ENCODE results near the gene BAZ2B.

DNA sequence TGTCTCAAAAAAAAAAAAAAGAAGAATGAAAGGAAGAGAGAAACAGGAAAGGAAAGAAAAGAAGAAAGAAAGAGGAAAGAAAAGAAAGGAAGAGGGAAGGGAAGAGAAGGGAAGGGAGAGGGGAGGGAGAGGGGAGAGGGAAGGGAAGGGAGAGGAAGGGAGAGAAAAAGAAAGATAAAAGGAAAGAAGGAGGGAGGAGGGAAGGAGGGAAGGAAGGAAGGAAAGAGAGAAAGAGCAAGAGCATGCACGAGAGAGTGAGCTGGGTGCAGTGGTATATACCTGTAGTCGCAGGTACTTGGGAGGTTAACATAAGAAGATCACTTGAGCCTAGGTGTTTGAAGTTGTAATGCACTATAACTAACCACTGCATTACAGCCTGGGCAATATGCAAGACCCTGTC lies 6.6 kb upstream of the BAZ2B start:
- TF ChIP-seq, protein P1, sequence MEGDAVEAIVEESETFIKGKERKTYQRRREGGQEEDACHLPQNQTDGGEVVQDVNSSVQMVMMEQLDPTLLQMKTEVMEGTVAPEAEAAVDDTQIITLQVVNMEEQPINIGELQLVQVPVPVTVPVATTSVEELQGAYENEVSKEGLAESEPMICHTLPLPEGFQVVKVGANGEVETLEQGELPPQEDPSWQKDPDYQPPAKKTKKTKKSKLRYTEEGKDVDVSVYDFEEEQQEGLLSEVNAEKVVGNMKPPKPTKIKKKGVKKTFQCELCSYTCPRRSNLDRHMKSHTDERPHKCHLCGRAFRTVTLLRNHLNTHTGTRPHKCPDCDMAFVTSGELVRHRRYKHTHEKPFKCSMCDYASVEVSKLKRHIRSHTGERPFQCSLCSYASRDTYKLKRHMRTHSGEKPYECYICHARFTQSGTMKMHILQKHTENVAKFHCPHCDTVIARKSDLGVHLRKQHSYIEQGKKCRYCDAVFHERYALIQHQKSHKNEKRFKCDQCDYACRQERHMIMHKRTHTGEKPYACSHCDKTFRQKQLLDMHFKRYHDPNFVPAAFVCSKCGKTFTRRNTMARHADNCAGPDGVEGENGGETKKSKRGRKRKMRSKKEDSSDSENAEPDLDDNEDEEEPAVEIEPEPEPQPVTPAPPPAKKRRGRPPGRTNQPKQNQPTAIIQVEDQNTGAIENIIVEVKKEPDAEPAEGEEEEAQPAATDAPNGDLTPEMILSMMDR (IDR thresholded peaks at IDR 0.05; ENCODE audit: insufficient read depth, low read length, poor library complexity, severe bottlenecking) = no peak
- no peak for TF ChIP-seq EZH2phosphoT487 (conservative IDR thresholded peaks at IDR 0.05; ENCODE audit: low read length)

All from SU-DHL-6 (cell line).